ENCODE data around the gene ASGR1.

ASGR1 gene

GRCh38 chr17:7179317-7180254 lies at the start of gene ASGR1:
Gene ASGR1 (minus strand): TSS chr17:7179370. CDS start chr17:7178563, 807 bp downstream.
- Histone ChIP-seq H3K27me3 (ENCODE audit: insufficient read depth, poor library complexity, severe bottlenecking) (no peaks in the 10 kb centered on the region), H3K4me3 (ENCODE audit: severe bottlenecking) (no peak within 1 kb of the TSS), H3K4me1 (ENCODE audit: insufficient read depth, poor library complexity, severe bottlenecking) (no peaks in the 10 kb centered on the region), H3K9me3 (ENCODE audit: severe bottlenecking) (no peaks in the 10 kb centered on the region), H3K27ac (ENCODE audit: poor library complexity, severe bottlenecking) (no peak within 1 kb of the TSS), H3K36me3 (ENCODE audit: low read depth) (no peaks in the 10 kb centered on the region)
- DNase-seq (ENCODE audit: low spot score) (no peak), ATAC-seq (ENCODE audit: low read depth) (no peak)
- no peak for TF ChIP-seq CTCF (IDR thresholded peaks at IDR 0.05; ENCODE audit: poor library complexity, severe bottlenecking)

- Histone ChIP-seq H3K27me3 (ENCODE audit: insufficient read depth, poor library complexity, severe bottlenecking) (no peaks in the 10 kb centered on the region), H3K4me3 (ENCODE audit: severe bottlenecking) (no peak overlapping the region), H3K9me3 (ENCODE audit: severe bottlenecking) (no peaks in the 10 kb centered on the region), H3K4me1 (ENCODE audit: insufficient read depth, poor library complexity, severe bottlenecking) (peaks cover 13% of the 10 kb centered on the region), H3K36me3 (ENCODE audit: low read depth) (peaks cover 63% of the 10 kb centered on the region), H3K27ac (ENCODE audit: poor library complexity, severe bottlenecking) (peak overlapping the region; percentile 24)
- no peak for DNase-seq (ENCODE audit: low spot score)
- no peak for TF ChIP-seq CTCF (IDR thresholded peaks at IDR 0.05; ENCODE audit: poor library complexity, severe bottlenecking)
- ATAC-seq (ENCODE audit: low read depth) = no peak
These were observed 49.8 kb upstream of the ASGR1 start for GRCh38 chr17:7228920-7229319.

GRCh38 chr17:7226721-7227710 lies 47.8 kb upstream of the ASGR1 start:
- DNase-seq (ENCODE audit: low spot score) = no peak
- no peak for ATAC-seq (ENCODE audit: low read depth)
- Histone ChIP-seq H3K4me1 (ENCODE audit: insufficient read depth, poor library complexity, severe bottlenecking) (peaks cover 5% of the 10 kb centered on the region), H3K9me3 (ENCODE audit: severe bottlenecking) (no peaks in the 10 kb centered on the region), H3K36me3 (ENCODE audit: low read depth) (peaks cover 76% of the 10 kb centered on the region), H3K4me3 (ENCODE audit: severe bottlenecking) (no peak overlapping the region), H3K27ac (ENCODE audit: poor library complexity, severe bottlenecking) (no peak overlapping the region), H3K27me3 (ENCODE audit: insufficient read depth, poor library complexity, severe bottlenecking) (no peaks in the 10 kb centered on the region)
- TF ChIP-seq CTCF (IDR thresholded peaks at IDR 0.05; ENCODE audit: poor library complexity, severe bottlenecking) = no peak

GRCh38 chr17:7225711-7226331 lies 46.7 kb upstream of the ASGR1 start:
- no peaks in the 10 kb centered on the region for H3K27me3 ChIP-seq (ENCODE audit: insufficient read depth, poor library complexity, severe bottlenecking)
- H3K9me3 ChIP-seq (ENCODE audit: severe bottlenecking) = no peaks in the 10 kb centered on the region
- no peak for ATAC-seq (ENCODE audit: low read depth)
- no peak for TF ChIP-seq CTCF (IDR thresholded peaks at IDR 0.05; ENCODE audit: poor library complexity, severe bottlenecking)
- no peak for DNase-seq (ENCODE audit: low spot score)
- no peak overlapping the region for H3K27ac ChIP-seq (ENCODE audit: poor library complexity, severe bottlenecking)
- H3K4me3 ChIP-seq (ENCODE audit: severe bottlenecking) = no peak overlapping the region
- peaks cover 9% of the 10 kb centered on the region for H3K4me1 ChIP-seq (ENCODE audit: insufficient read depth, poor library complexity, severe bottlenecking)
- H3K36me3 ChIP-seq (ENCODE audit: low read depth) = peaks cover 86% of the 10 kb centered on the region

Data from RWPE2 (cell line).